Activated CD8-positive, alpha-beta memory T cell treated with anti-CD3 and anti-CD28 coated beads, Interleukin-2, amount 50 U/mL, for 24 hours (primary cell): ENCODE measurements around the gene RASGEF1C.

Experiments
- DNase-seq: peaks from one replicate; pipeline ENCODE4 v3.0.0-alpha.2; 2020; ENCODE audit errors: extremely low read depth

RASGEF1C gene

DNA sequence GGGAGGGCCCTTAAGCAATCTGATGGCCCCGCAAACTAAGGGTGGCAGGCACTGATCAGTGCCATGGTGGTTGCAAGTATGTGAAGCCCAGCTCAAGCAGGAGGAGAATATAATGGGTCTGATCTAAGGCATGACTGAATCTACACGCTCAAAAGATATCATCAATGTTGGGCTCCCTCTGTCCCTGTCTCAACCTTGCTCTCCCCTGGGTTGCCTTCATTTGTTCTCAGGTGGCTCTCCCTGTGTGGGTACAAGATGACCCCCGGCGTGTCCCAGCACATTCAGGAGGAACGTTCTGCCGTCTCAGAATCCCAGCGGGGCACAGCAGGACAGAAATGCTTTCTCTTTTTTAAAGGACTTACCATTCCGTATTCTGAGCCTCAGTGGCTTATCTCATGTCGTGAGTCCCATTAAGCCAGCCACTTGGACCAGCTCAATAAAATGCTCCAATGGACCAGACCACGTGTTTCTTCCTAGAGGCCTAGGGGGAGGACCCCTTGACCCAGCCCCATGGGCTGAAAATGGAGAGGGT, 125.4 kb downstream of the RASGEF1C start:
- no peak for DNase-seq

DNA sequence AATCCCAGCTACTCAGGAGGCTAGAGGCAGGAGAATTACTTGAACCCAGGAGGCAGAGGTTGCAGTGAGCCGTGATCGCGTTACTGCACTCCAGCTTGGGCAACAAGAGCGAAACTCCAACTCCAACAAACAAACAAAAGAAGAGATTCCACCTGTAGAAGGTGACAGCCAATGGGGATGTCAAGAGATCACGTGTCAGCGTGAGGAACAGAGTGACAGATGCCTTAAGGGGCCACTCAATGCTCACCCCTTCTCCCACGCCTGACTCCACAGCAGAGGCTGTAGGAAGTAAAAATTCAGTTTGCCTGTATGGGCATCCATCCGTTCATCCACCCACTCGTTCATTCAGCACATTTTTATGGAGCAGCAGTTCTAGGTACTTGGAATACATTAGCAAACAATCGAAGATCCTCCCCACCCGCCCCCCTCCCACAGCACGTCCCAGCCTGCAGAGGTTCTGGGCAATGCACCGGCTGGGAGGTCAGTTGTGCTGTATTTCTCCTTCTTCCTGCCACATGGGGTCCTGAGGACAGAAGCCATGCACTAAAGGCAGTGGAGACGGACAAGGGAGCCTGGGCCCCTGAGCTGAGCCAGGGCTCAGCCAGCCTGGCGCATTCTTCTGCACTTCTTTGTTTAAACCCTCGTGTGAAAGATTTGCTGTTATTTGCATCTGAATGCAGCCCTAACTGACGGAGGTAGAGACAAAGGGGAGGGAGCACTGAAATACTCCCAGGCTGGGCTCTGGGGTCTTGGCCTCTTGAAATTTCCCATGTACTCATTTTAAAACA, 126.2 kb downstream of the RASGEF1C start:
- DNase-seq = no peak

DNA sequence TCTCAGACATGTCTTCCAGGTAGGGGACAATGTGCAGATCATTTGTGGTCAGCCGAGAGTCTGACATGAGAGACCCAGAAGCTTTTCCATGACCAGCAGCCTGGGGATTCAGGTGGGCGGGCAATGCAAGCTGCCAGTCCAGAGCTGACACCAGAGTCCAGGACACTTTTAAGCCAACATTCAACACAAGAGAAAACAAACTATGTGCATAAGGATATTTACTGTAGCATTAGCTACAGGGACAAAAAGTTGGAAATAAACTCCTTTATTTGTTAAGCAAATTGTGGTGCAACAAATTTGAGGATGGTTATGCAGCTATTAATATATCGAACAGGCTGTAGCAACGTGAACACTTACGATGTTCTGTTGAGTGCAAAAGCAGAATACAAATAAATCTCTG, 127.5 kb downstream of the RASGEF1C start:
- DNase-seq = no peak

DNA sequence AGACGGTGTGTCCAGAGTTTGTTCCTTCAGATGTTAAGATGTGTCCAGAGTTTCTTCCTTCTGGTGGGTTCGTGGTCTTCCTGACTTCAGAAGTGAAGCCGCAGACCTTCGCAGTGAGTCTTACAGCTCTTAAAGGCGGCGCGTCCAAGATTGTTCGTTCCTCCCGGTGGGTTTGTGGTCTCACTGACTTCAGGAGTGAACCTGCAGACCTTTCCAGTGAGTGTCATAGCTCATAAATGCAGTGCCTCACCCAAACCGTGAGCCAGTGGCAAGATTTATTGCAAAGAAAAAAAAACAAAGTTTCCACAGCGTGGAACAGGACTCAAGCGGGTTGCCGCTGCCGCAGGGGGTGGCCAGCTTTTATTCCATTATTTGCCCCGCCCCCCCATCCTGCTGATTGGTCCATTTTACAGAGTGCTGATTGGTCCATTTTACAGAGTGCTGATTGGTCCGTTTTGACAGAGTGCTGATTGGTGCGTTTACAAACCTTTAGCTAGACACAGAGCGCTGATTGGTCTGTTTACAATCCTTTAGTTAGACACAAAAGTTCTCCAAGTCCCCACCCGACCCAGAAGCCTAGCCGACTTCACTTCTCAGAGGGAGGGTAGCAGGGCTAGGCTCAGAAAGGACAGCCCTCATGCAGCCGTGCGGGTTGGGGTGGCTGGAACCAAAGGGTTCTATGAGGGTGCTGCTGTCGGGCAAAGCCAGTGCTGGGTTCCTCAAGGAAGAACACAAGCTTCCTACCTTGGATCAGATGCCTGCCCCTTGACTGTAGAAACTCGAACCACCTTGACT, 128.3 kb downstream of the RASGEF1C start:
- no peak for DNase-seq

DNA sequence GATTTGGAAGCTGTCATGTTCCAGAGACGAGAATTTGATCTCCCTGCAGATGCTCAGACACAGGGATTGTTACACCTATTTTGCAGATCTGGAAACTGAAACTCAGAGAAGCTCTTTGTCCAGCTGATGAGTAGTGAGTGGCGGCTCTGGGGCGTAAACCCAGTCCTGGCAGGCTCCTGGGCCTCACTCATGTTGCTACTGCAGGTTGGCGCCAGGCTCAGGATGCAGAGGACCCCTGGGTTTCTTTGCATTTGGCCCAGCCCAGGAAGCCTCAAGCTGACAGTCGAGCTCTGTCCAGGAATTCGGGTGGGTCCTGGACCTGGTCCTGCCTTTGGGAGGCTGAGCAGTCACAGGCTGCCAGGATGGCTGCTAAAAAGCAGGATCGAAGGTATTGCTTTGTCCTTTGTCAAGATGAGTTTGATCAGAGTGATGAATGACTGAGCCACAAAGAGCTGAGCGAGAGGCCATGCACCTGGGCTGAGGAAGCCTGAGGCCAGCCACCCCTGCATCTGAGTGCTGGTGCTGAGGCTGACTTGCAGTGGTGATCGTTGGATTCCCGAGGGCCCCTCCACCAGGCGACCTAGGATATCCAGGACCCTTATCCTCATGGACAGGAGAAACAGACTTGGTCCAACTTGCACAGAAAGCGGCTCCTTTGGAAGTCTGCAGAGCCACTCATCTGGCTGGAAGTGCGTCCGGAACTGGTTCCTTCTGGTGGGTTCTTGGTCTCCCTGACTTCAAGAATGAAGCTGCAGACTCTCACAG, 129.1 kb downstream of the RASGEF1C start:
- no peak for DNase-seq

DNA sequence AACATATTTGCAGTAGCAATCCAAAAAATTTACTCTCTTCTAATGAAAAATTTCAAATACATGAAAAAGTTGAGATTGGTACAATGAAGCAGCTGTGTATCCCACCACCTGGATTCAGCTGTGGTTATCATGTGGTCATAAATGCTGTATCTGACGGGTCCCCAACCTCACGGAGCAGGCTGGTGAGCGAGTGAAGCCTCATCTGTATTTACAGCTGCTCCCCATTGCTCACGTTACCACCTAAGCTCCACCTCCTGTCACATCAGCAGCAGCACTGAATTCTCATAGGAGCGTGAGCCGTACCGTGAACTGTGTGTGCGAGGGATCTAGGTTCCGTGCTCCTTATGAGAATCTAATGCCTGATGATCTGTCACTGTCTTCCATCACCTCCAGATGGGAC, 130.7 kb downstream of the RASGEF1C start:
- DNase-seq = no peak

DNA sequence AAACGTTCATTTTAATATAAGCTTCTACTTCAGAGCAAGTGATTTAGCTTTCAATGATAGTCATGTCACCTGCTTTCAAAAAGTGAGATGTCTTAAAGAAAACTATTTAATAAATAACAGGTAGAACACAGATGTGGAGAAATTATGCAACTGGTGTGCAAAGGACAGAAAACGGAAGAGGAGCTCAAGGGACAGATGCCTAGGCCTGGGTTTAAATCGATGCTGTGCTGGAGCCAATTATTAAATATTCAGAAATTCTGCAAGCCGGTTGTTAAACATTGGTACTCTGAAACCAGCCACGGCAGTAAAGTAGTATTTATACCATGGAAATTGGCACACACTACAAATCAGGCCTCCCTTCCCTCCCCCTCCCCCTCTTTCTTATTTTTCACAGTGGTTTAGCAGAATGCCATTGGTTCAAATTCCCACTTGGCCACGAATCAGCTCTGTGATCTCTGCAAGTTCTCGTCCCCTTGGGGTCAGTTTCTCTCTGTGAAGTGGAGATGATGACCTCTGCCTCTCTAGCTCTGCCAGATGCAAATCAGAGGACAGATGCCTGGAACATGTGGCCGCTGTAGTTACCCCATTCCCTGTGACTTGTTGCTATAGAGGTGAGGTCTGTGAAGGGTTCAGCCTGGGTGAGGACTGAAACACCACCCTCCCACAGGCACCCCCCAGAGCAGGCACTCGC, 131.3 kb downstream of the RASGEF1C start:
- no peak for DNase-seq

DNA sequence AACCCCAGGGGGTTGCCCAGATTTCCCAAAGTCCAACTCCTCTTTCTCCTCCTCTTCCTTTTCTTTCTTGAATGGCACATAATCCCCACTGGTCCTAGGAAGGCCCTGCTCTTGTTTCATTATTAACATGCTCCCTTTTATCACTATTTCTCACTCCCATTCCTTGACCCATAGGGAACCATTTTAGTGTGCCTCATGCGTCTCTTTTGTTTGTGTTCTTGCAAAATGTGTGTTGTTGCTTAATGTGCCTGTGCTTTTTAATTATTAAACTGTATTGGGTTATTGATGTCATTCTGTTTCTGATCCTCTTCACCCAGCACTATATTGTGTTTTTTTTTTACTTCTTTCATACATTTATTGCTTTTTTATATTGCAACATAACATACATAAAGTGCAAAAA, 133.3 kb downstream of the RASGEF1C start:
- no peak for DNase-seq

DNA sequence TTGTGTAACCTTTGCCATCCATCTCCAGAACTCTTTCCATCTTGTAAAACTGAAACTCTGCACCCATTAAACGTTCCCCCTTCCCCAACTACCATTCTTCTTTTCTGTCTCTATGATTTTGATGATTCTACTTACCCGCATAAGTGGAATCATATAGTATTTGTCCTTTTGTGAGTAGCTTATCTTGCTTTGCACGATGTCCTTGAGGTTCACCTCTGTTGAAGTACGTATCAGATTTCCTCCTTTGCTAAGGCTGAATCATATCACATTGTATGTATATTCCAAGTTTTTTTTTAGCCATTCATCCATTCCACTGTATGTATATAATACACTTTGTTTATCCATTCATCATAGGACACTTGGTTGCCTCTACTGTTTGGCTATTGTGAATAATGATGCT, 134.5 kb downstream of the RASGEF1C start:
- no peak for DNase-seq

DNA sequence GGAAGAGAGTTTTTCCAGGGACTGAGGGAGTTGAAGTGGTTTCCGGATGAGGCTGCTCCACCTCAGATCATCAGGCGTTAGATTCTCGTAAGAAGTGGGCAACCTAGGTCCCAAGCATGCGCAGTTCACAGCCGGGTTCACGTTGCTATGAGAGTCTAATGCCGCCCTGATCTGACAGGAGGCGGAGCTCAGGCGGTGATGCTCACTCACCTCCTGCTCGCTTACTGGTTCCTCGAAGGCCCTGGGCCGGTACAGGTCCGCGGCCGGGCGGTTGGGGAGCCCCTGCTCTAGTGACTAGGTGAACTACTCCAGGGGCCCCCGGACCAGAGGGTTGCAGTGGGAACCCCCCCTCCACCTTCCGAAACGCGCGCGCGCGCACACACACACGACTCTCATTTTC, 136.5 kb downstream of the RASGEF1C start:
- DNase-seq = no peak

DNA sequence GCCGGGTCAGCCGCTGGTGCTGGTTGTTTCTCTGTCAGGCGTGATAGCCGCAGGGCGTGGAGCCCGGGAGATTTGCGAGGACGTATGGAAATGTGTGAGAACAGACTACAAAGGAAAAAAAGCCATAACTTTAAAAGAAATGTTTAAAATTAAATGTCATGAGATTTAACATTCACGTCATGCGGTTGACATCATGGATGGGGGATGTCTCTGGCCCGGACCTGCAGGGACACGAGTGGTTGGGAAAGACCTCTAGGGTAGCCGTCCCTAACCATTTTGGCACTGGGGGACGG, 136.8 kb downstream of the RASGEF1C start:
- DNase-seq = no peak

DNA sequence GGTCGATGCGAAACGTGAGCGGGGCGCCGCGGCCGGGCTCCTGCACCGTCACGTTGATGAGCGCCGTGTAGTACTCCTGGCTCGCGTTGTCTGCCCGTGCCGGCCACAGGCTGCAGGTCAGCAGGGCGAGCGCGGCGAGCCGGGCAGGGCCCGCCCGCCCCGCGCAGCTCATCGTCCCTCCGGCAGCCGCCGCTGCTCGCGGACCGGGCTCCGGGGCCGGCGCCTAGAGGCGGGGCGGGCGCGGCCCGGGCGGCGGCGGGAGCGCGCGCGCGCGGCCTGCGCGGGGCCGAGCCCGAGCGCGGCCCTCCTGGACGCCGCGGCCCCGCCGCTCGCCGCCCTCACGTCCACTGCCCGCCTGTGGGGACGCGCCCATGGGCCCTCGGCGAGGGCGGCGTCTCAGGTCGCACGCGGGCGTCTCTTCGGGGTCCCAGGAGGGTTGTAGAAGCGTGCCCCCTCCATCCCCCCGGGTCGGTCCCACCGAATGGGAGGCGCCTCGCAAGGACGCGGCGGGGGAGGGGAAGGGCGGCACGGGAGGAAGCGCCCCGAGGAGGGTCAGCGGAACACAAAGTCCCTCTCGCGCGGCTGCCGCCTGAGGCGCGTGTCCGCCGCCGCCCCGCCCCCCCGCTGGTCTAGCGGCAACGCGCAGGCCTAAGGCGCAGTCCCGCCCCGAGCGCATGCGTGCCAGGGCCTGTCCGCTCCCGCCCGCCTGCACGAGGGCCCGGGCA, 137.3 kb downstream of the RASGEF1C start, which contains the start of gene RNF130:
RNF130 (minus strand) TSS at position 229 of the 725 bp plus-strand sequence; CDS start at position 172, 57 bp downstream.
- DNase-seq = peak; percentile 50

DNA sequence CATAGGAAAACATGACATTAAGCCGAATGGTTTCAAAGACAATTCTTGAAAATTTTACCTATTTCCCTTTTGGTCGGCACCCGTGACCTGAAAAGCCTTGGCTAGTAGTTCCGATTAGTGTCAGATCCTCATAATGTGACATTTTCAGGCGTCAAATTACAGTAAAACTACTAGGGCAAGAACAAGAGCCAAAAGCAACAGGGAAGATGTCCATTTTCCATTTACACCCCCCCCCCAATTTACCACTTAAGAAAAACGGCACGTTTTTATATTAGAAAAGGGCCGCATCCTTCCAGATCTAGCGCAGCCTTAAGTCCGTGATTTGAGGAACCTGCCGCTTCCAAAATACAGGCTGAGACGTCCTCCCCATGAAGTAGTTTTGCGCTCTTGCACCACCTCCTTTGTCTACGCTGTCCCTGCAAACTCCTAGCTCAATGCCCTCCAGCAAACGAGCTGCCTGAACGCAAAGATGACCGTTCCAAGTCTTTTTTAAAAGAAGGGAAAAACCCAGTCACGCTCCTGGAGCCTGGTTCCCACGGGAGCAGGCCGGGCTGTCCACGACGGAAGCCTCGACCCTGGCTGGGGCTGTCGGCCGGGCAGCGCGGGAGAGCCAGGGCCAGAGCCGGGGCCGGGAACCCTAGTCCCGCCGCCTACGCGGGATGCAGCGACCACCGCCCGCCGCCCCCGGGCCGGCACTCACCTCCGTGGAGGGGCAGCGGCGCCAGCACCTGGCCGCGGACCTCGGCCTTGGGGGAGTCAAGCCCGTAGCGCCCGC, 138.1 kb downstream of the RASGEF1C start:
- DNase-seq = no peak

DNA sequence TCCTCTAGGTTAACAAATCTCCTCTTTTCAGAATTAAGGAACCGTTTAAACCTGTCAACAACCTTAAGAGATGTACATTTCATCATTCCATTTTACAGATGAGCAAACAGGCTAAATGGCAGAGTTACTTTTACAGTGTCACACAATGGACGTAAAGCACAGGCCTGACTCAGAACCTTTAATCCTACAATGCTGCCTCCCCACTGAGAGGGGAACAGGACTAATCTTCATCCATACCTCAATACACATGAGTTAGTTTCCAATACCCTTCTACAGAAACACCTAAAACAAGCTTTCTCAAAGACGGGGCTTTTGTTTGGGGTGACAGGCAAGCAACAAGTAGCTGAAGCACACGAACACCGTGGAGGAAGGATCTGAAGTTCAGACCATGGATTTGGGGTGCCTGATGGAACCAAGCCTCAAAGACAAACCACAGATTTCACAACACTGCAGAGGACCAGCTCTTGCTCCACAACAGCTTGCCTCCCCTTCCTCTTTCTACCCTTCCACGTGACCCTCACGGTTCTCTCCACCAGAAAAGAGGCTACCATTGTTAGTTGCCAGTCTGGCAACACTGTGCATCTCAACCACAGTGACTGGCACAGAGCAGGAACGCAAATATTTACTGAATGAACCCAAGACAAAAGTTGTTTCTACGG, 139.3 kb downstream of the RASGEF1C start:
- DNase-seq = no peak

DNA sequence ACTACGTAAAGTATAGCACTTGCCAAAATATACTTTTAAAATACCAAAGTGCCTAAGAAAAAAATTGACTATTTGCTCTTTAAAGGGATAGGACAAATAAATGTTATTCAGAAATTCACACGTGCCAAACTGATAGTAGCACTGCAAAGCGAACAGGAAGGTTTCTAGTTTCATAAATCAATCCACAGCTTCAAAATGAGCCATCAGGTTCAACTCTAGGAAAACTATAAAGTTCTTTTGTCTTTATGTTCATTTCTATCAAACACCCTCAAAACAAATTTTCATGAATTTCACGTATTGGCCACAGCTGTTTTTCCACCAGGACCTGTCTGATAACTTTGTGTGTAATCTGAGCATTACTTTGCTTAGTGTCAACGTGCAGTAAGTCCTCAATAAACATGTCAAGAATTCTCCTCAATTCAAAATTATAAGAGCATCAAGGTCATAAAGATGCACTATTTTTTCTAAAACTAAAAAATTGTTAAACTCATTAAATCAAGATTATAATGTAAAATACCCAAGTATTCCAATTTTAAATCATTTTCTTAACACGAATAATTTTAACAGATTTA, 140.4 kb downstream of the RASGEF1C start:
- no peak for DNase-seq

DNA sequence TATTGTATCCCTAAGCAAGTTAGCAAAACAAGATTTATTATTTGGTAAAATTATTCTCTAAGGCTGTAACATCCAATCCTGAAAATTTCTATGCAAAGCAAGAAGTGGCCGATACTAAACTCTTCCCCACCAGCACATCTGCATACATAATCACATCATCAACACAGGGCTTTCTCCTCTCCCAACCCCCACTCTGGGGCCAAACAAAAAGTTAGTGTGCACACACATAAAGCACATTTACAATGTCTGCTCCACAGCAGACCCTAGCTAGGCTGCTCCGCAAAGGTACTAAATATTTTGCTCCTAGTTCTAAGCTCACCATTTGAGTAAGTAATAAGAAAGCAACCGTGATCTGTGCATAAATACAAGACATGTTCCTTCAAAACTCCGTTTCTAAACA, 141.0 kb downstream of the RASGEF1C start:
- no peak for DNase-seq

DNA sequence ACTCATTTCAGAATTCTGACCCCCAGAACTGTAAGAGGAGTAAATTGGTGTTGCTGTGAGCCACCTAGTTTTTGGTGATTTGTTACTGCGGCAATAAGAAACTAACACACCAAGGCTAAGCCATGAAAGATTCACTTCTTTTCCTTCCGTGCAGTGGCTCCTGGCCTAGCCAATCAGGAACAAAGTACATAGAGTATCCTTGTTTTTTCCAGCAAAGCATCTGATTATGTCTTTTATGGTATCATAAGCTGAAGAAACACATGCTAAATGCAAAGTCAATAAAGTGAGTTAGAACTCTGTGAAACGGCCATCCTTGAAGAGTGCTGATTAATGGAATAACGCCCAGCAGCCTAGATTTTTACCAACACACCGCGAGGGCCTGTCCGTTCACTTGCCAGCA, 148.8 kb downstream of the RASGEF1C start:
- no peak for DNase-seq

DNA sequence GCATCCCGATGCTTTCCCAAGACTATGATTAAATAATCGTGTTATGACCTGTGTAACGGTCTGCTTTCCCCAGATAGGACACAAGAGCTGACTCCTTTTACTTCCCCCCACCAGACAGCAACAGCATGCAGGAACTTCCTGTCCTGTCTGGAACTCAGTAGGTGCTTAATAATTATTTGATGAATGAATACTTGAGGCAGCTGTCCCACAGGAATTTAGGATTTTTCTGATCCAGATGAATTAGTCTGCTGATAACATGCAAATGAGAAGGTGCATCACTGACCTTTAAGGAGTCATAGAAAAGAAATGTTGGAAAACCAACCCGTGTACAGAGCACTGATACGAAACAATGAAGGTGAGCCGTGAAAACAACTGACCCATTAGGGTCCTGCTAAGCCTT, 149.7 kb downstream of the RASGEF1C start:
- DNase-seq = no peak

DNA sequence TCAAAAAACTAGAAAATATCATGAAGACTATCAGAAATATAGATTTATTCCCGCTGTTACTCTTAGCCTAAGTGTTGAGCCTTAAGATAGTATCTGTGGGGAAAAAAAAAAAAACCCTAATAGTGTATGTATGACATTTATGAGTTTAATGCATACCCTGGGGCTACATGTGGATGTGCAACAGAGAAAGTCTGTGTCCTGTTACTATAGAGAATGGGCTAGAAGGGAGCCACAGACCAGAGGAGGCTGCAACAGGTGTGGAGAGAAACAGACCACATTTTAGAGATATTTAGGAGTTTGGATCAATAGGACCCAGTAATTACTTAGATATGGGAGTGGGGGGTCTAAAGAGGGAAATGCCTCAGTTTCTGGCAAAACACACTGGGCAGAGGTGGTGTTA, 152.9 kb downstream of the RASGEF1C start:
- no peak for DNase-seq
